Measurements from ENCODE around the gene PPFIA4. TPM values are rescaled to one million over a fixed set of nuclear protein-coding genes. Genes with fewer than 3 reads are reported as not detected.

Gene PPFIA4
- total and polyA plus RNA-seq, 2 donors (not counting 3 experiments of a cell fraction or from before 2014, with no cell fraction given), result 0.17 to 0.22 TPM

DNA sequence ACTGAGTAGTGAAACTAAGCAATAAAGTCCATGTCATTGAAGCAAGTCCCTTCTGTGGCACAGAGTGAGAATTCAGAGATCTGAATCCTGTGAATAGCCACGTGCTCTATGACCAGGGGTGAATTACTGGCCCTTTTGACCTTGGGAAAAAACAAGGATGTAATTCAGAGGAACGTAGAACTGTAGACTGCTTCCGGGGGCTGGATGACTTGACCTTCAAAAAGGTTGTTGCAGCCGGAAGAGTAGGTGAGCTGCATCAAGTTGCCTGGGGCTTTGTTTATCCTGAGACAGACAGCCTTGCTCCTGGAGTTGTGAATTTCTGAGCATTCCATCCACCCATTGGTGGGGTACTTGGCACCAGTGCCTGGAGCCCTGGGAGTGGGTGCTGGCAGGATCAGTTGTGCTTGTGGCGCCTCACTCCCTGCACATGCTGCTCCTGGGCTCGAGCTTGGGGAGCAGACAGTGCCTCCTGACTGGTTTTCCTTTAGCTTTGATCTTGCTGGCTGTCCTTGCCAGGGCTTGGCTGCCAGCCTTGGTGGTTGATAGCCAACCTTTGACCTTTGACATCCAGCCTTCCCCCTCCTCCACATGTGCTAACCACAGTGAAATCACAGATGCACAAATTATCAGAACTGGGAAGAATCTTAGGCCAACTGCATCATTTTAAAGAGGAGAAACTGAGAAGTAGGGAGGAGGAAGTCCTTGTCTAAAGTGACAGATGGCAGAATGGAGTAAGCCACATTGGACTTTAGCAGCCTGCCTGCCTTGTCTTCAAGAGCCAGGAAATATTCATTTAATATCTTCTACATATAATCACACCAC is 75.7 kb downstream of the PPFIA4 start:
- CTCF ChIA-PET, result interaction anchor here (0.9 to 1.8 kb wide), 5 partner anchors 16 to 165 kb away, joined by 3 to 11 read pairs (median 5); no protein-coding TSS in a partner anchor
- no TSS peak for BruUV-seq (replicated peaks)

More for the DNA sequence above, 75.7 kb downstream of the PPFIA4 start:
- Histone ChIP-seq H3K27me3 (ENCODE audit: control insufficient read depth in 2 of 2, insufficient read depth in 2 of 2, low read length in 2 of 2) (peaks cover 2 to 30% of the 10 kb centered on the region in 2 experiments), H3K9me1 (replicated peaks; ENCODE audit: control insufficient read depth, extremely low read depth, insufficient read depth, low read length) (no peaks in the 10 kb centered on the region), H3K27ac (ENCODE audit: insufficient read depth, low read depth, low read length) (no peak overlapping the region), H2AFZ (ENCODE audit: low read depth, low read length) (no peak overlapping the region), H3K36me3 (ENCODE audit: control insufficient read depth in 2 of 2, extremely low read depth in 1 of 2, insufficient read depth in 2 of 2, low read length in 2 of 2) (no peaks in the 10 kb centered on the region), H3K4me3 (replicated peaks in 1 of 3; ENCODE audit: insufficient read depth in 1 of 3, low read depth in 1 of 3, low read length in 3 of 3) (no peak overlapping the region), H3K4me1 (ENCODE audit: control insufficient read depth, extremely low read depth, insufficient read depth, low read length) (no peaks in the 10 kb centered on the region), H3K9me3 (replicated peaks; ENCODE audit: control insufficient read depth, insufficient read depth, low read length) (no peaks in the 10 kb centered on the region), H4K20me1 (replicated peaks; ENCODE audit: control insufficient read depth, extremely low read depth, insufficient read depth, low read length) (no peaks in the 10 kb centered on the region), H3K79me2 (ENCODE audit: control insufficient read depth, insufficient read depth, low read length) (no peaks in the 10 kb centered on the region), H3K9ac (replicated peaks; ENCODE audit: extremely low read depth, insufficient read depth, low read length) (no peak overlapping the region), H3K4me2 (ENCODE audit: insufficient read depth, low read length) (no peak overlapping the region)
- POLR2A ChIA-PET, result no interaction called here
- no peak for FAIRE-seq
- dilution Hi-C loops (cut with MboI; ENCODE audit: extremely low pct_ligation_motif_present, low sequenced_read_pairs), result no loop called here
- TF ChIP-seq, protein P1, sequence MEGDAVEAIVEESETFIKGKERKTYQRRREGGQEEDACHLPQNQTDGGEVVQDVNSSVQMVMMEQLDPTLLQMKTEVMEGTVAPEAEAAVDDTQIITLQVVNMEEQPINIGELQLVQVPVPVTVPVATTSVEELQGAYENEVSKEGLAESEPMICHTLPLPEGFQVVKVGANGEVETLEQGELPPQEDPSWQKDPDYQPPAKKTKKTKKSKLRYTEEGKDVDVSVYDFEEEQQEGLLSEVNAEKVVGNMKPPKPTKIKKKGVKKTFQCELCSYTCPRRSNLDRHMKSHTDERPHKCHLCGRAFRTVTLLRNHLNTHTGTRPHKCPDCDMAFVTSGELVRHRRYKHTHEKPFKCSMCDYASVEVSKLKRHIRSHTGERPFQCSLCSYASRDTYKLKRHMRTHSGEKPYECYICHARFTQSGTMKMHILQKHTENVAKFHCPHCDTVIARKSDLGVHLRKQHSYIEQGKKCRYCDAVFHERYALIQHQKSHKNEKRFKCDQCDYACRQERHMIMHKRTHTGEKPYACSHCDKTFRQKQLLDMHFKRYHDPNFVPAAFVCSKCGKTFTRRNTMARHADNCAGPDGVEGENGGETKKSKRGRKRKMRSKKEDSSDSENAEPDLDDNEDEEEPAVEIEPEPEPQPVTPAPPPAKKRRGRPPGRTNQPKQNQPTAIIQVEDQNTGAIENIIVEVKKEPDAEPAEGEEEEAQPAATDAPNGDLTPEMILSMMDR (IDR thresholded peaks at IDR 0.05; ENCODE audit: extremely low read depth in 1 of 2, insufficient read depth in 1 of 2, low read depth in 1 of 2, low read length in 2 of 2), result no peak
- TF ChIP-seq POLR2AphosphoS5 (IDR thresholded peaks at IDR 0.05; ENCODE audit: insufficient read depth, low read depth, low read length) (no peak), EZH2 (IDR thresholded peaks at IDR 0.05; ENCODE audit: borderline replicate concordance, low read depth, low read length, severe bottlenecking) (no peak), GATA2 (IDR thresholded peaks at IDR 0.05; ENCODE audit: insufficient read depth, insufficient read length, low read depth, low read length) (no peak), FOS (IDR thresholded peaks at IDR 0.05; ENCODE audit: borderline replicate concordance, insufficient read depth, low read length) (no peak), MYC (IDR thresholded peaks at IDR 0.05; ENCODE audit: low read depth, low read length) (no peak), JUN (IDR thresholded peaks at IDR 0.05; ENCODE audit: borderline replicate concordance, insufficient read depth, insufficient read length, low read depth) (no peak), POLR2A (IDR thresholded peaks at IDR 0.05; ENCODE audit: low read depth, low read length) (no peak)
- TF ChIP-seq, protein P2, sequence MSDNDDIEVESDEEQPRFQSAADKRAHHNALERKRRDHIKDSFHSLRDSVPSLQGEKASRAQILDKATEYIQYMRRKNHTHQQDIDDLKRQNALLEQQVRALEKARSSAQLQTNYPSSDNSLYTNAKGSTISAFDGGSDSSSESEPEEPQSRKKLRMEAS (IDR thresholded peaks at IDR 0.05; ENCODE audit: insufficient read depth, insufficient read length), result no peak
- intact Hi-C loops (cut with micrococcal nuclease), result no loop called here
- no peak for DNase-seq (ENCODE audit: low read depth, low spot score)

All from endothelial cell of umbilical vein (primary cell).